ENCODE results near the gene RPS27A. TPM values are rescaled to one million over a fixed set of nuclear protein-coding genes. Genes with fewer than 3 reads are reported as not detected.
A peak's percentile ranks its signal among the peaks of the same experiment; 100 is the strongest.

RPS27A gene
- total RNA-seq, 4 donors from 2014 or later = 798 to 1,730 (median 1,241) TPM

- 96 to 98% methylated on average over 12 of the region's 12 CpGs for WGBS, 2 donors
These were observed 50.6 kb downstream of the RPS27A start for GRCh38 chr2:55283083-55283482.

More at GRCh38 chr2:55283083-55283482, 50.6 kb downstream of the RPS27A start:
- DNase-seq (ENCODE audit: low spot score in 2 of 2) = no peak
- Histone ChIP-seq H3K27ac (no peak overlapping the region), H3K4me3 (peak overlapping the region in 1 of 4 donors; percentile 69), H3K27me3 (no peaks in the 10 kb centered on the region), H3K36me3 (peaks cover 0 to 7% (median 0%) of the 10 kb centered on the region in 3 donors), H3K4me1 (peaks cover 0 to 14% (median 3%) of the 10 kb centered on the region in 4 donors), H3K9me3 (no peaks in the 10 kb centered on the region)
- no peak for TF ChIP-seq CTCF (IDR thresholded peaks at IDR 0.05)
- TF ChIP-seq EP300 (IDR thresholded peaks at IDR 0.05) = no peak
- TF ChIP-seq POLR2A (IDR thresholded peaks at IDR 0.05) = no peak

Other genes with a start within 250 kb of the RPS27A start
- gene RTN4, start 182.2 kb upstream of the RPS27A start, total RNA-seq = 100 to 1,000 TPM; 232 to 245 (median 243) TPM
- gene CLHC1, start 395 bp upstream of the RPS27A start, total RNA-seq = 10 to 100 TPM in 2 of 4 donors, 1 to 10 TPM in 2; 1.7 to 15.6 (median 9.9) TPM
- 10 to 100 TPM; 11.8 to 31.9 (median 18.0) TPM for gene MTIF2, start 36.5 kb downstream of the RPS27A start, total RNA-seq
- gene CCDC88A, start 187.2 kb downstream of the RPS27A start, total RNA-seq = 10 to 100 TPM; 41.0 to 64.7 (median 57.5) TPM